Colonic mucosa (tissue), 4 donors: ENCODE measurements around the gene CRYGD. TPM values are rescaled to one million over a fixed set of nuclear protein-coding genes. Genes with fewer than 3 reads are reported as not detected.
"Not testable (repeated sequence)": the region's sequence is repeated elsewhere in the genome, so short reads cannot be mapped to it uniquely, and the experiment has no call there.

ENCODE experiments used
- DNase-seq: peaks from one replicate; pipeline ENCODE4 v3.0.0-alpha.2; 2020
- H3K27ac ChIP-seq: fragments of 200-600 bp; one replicate; pipeline ENCODE4 v1.8.0; 2021
- H3K27me3 ChIP-seq: fragments of 200-600 bp; one replicate; pipeline ENCODE4 v1.8.0; 2021
- H3K36me3 ChIP-seq: fragments of 200-600 bp; one replicate; pipeline ENCODE4 v1.8.0; 2021
- H3K4me1 ChIP-seq: fragments of 200-600 bp; one replicate; pipeline ENCODE4 v1.8.0; 2021; ENCODE audit warnings: mild to moderate bottlenecking
- H3K4me3 ChIP-seq: fragments of 200-600 bp; one replicate; pipeline ENCODE4 v1.8.0; 2021
- H3K9ac ChIP-seq, 2 donors: one replicate each; pipeline ENCODE4 v1.7.0; 2013; ENCODE audit warnings: control low read depth in 2 of 2, low read depth in 2 of 2, low read length in 2 of 2
- H3K9me3 ChIP-seq: fragments of 200-600 bp; one replicate; pipeline ENCODE4 v1.8.0; 2021
- CTCF ChIP-seq: fragments of 200-600 bp; IDR thresholded peaks from one replicate; pipeline ENCODE4 v1.8.0; 2022; ENCODE audit warnings: antibody characterized with exemption, mild to moderate bottlenecking
- intact Hi-C: fragments of 100-400 bp; cut with DNase I; formaldehyde crosslinking; loops from one replicate; pipeline ENCODE4 v1.14.1; 2022
- total RNA-seq, 2 donors: library from RNA; stranded (reverse); fragmentation: NEBNext Ultra II Directional in 1 of 2; extraction: Animal tissue kit (Norgen Biotek cat#: 25700) in 1 of 2; gene quantifications; one replicate each; pipeline ENCODE4 v1.2.1, GENCODE V29; 2021
- donor health status: healthy.
- donor health status: DM: no; HTN: no; CAD: no.
- donor health status: DM: no; HTN: no; CAD: no.

CRYGD gene
- total RNA-seq, 2 donors from 2014 or later, result not detected

GRCh38 chr2:208112969-208113368 lies 11.4 kb downstream of the CRYGD start:
- Histone ChIP-seq H3K9me3 (no peaks in the 10 kb centered on the region), H3K27ac (no peak overlapping the region), H3K4me1 (no peaks in the 10 kb centered on the region), H3K36me3 (no peaks in the 10 kb centered on the region), H3K27me3 (no peaks in the 10 kb centered on the region), H3K4me3 (no peak overlapping the region), H3K9ac (no peak overlapping the region)
- no peak for DNase-seq
- intact Hi-C loops, result no loop called here
- no peak for TF ChIP-seq CTCF

DNA sequence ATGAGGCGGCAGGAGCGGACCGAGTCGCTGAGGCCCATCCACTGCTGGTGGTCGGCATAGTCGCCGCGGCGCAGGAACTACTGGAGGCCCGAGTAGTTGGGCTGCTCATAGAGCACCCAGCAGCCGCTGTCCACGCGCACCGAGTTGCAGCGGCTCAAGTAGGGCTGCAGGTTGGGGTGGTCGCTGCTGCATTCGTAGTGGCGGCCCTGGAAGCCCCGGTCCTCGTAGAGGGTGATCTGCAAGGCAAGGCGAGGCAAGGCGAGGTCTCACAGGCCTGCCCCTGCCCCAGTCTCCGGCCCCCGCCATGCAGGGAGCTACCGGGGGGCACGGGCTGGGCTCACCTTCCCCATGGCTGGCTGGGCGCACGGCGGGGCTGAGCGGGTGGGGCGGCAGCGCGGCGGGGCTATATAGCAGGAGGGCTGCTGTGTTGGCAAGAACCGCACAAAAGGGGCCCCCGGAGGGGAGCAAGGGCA lies 12.0 kb downstream of the CRYGD start:
- H3K27ac ChIP-seq, H3K27me3 ChIP-seq, H3K9me3 ChIP-seq, intact Hi-C loops, DNase-seq, H3K4me3 ChIP-seq, H3K9ac ChIP-seq, H3K36me3 ChIP-seq, H3K4me1 ChIP-seq: not testable (repeated sequence)

GRCh38 chr2:208103616-208104015 lies 20.7 kb downstream of the CRYGD start:
- Histone ChIP-seq H3K27me3 (no peaks in the 10 kb centered on the region), H3K27ac (no peak overlapping the region), H3K4me3 (no peak overlapping the region), H3K36me3 (no peaks in the 10 kb centered on the region), H3K9me3 (no peaks in the 10 kb centered on the region), H3K4me1 (no peaks in the 10 kb centered on the region), H3K9ac (no peak overlapping the region)
- intact Hi-C loops, result no loop called here
- no peak for TF ChIP-seq CTCF
- no peak for DNase-seq

- no peak for TF ChIP-seq CTCF
- H3K4me3 ChIP-seq, result no peak overlapping the region
- no peak for DNase-seq
- H3K9me3 ChIP-seq, result no peaks in the 10 kb centered on the region
- no peaks in the 10 kb centered on the region for H3K4me1 ChIP-seq
- no peak overlapping the region for H3K9ac ChIP-seq
- intact Hi-C loops, result no loop called here
- H3K27ac ChIP-seq, result no peak overlapping the region
- no peaks in the 10 kb centered on the region for H3K36me3 ChIP-seq
- no peaks in the 10 kb centered on the region for H3K27me3 ChIP-seq
Measured at GRCh38 chr2:208101716-208102631, 22.4 kb downstream of the CRYGD start.

GRCh38 chr2:208099682-208100470 lies 24.4 kb downstream of the CRYGD start:
- H3K27ac ChIP-seq, result no peak overlapping the region
- intact Hi-C loops, result no loop called here
- H3K9ac ChIP-seq, result no peak overlapping the region
- no peaks in the 10 kb centered on the region for H3K27me3 ChIP-seq
- no peak overlapping the region for H3K4me3 ChIP-seq
- no peak for DNase-seq
- no peaks in the 10 kb centered on the region for H3K36me3 ChIP-seq
- no peaks in the 10 kb centered on the region for H3K9me3 ChIP-seq
- no peaks in the 10 kb centered on the region for H3K4me1 ChIP-seq
- no peak for TF ChIP-seq CTCF

DNA sequence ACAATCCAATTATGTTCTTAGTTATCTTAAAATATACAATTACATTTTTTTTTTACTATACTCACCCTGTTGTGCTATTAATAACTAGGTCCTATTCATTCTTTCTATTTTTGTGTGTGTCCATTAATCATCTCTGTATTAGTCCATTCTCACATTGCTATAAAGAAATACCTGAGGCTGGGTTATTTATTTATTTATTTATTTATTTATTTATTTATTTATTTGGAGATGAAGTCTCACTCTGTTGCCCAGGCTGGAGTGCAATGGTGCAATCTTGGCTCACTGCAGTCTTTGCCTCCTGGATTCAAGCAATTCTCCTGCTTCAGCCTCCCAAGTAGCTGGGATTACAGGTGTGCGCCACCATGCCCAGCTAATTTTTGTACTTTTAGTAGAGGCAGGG lies 25.6 kb downstream of the CRYGD start:
- H3K27me3 ChIP-seq, H3K36me3 ChIP-seq, H3K4me1 ChIP-seq, H3K4me3 ChIP-seq, DNase-seq, H3K9me3 ChIP-seq, intact Hi-C loops, H3K9ac ChIP-seq, H3K27ac ChIP-seq: not testable (repeated sequence)
